ENCODE measurements around the gene SHISAL1. TPM values are rescaled to one million over a fixed set of nuclear protein-coding genes. Genes with fewer than 3 reads are reported as not detected.

SHISAL1 gene
- total RNA-seq, 1 donor from 2014 or later, result 5.0 TPM

DNA sequence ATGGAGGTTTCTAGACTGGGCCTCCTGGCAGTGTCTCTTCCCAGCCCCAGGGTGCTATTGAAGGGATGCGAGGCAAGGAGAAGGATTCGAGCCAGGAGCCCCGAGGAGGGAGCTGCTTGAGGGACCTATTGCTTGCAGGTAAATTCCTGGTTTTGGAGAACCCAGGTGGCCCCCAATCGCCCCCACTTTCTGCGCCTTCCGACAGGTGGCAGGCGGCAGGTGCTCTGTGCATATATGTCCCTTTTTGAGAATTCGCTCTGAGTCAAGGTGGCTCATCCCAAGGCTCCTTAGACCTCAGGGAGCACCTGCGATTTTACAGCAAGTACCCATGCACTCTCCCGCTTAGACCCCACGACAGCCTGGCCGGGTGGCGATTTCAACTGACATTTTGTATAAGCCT is 40.3 kb upstream of the SHISAL1 start:
- DNase-seq (ENCODE audit: extremely low spot score, unreplicated experiment), result no peak
- H3K4me1 Mint-ChIP-seq (ENCODE audit: unreplicated experiment), result peaks cover 38% of the 10 kb centered on the region
- no peaks in the 10 kb centered on the region for H3K36me3 Mint-ChIP-seq (ENCODE audit: unreplicated experiment)
- TF ChIP-seq, protein P1, sequence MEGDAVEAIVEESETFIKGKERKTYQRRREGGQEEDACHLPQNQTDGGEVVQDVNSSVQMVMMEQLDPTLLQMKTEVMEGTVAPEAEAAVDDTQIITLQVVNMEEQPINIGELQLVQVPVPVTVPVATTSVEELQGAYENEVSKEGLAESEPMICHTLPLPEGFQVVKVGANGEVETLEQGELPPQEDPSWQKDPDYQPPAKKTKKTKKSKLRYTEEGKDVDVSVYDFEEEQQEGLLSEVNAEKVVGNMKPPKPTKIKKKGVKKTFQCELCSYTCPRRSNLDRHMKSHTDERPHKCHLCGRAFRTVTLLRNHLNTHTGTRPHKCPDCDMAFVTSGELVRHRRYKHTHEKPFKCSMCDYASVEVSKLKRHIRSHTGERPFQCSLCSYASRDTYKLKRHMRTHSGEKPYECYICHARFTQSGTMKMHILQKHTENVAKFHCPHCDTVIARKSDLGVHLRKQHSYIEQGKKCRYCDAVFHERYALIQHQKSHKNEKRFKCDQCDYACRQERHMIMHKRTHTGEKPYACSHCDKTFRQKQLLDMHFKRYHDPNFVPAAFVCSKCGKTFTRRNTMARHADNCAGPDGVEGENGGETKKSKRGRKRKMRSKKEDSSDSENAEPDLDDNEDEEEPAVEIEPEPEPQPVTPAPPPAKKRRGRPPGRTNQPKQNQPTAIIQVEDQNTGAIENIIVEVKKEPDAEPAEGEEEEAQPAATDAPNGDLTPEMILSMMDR (IDR thresholded peaks at IDR 0.05), result no peak
- H3K27ac Mint-ChIP-seq (ENCODE audit: unreplicated experiment), result no peak overlapping the region
- H3K9me3 Mint-ChIP-seq (ENCODE audit: unreplicated experiment), result no peaks in the 10 kb centered on the region
- no peak overlapping the region for H3K4me3 Mint-ChIP-seq (ENCODE audit: unreplicated experiment)
- peaks cover 6% of the 10 kb centered on the region for H3K27me3 Mint-ChIP-seq (ENCODE audit: unreplicated experiment)

DNA sequence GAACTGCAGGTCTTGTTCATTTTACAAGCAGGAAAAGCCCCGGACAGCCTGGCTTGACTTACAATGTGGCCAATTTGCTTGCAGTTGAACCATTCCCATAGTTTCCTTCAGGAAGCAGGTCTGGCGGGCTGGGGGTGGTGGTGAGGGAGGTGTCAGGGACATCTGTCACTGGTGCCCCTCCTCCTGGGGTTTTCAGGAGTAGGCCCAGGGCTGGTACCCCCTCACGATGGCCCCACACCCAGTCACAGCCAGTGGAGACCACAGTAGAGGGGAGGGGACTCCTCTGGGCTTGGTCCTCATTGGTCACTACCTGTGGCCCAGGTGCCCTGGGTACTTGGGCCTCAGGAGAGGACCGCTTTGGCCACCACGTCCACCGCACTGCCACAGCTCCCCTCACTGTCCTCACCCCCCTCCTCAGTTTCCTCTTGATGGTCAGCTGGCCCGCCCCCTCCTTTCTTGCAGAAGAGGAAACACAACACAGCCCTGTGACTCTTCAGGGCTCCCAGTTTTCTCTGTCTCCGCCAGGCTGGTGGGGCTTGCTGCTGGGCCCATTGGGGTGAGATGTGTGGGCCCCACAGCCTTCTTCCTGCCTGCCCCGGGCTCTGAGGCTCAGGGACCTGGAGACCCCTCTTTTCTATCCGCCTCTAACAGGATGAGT is 39.8 kb upstream of the SHISAL1 start:
- no peak for DNase-seq (ENCODE audit: extremely low spot score, unreplicated experiment)
- Mint-ChIP-seq H3K4me3 (ENCODE audit: unreplicated experiment) (no peak overlapping the region), H3K27ac (ENCODE audit: unreplicated experiment) (peak overlapping the region; percentile 45), H3K9me3 (ENCODE audit: unreplicated experiment) (no peaks in the 10 kb centered on the region), H3K36me3 (ENCODE audit: unreplicated experiment) (no peaks in the 10 kb centered on the region), H3K4me1 (ENCODE audit: unreplicated experiment) (peaks cover 33% of the 10 kb centered on the region), H3K27me3 (ENCODE audit: unreplicated experiment) (peaks cover 6% of the 10 kb centered on the region)
- TF ChIP-seq, protein P1 (IDR thresholded peaks at IDR 0.05), result no peak

DNA sequence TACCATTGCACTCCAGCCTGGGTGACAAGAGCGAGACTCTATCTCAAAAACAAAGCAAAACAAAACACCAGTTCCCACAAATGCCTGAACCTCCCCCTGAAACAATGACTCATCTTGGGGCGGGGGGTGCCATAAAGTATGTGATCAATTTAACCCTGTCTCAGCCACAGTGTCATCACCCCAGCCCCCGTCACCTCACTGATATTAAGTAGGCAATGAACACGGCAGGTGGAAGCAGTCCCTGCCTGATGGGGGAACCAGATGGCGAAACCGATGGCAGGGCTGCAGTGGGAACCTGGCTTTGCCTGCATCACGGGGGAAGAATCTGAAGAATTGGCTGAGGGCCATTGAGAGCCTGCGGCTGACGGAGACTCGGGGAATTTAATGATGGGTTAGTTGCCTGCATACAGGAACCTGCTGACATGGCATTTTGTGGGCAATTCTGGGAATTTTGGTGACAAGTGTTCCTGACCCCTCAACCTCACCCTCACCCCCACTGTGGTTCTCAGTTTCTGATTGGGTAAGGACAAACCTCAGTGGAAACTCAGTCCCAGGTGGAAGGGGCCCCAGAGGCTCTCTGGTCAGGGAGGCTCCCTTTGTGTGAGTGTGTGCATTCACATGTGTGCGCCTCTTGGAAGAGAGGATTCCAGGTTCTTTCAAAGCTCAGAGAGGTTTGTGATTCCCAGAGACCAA is 39.1 kb upstream of the SHISAL1 start:
- peak overlapping the region; percentile 45 for H3K27ac Mint-ChIP-seq (ENCODE audit: unreplicated experiment)
- no peaks in the 10 kb centered on the region for H3K9me3 Mint-ChIP-seq (ENCODE audit: unreplicated experiment)
- TF ChIP-seq, protein P1 (IDR thresholded peaks at IDR 0.05), result no peak
- H3K4me1 Mint-ChIP-seq (ENCODE audit: unreplicated experiment), result peaks cover 33% of the 10 kb centered on the region
- DNase-seq (ENCODE audit: extremely low spot score, unreplicated experiment), result no peak
- H3K36me3 Mint-ChIP-seq (ENCODE audit: unreplicated experiment), result no peaks in the 10 kb centered on the region
- no peak overlapping the region for H3K4me3 Mint-ChIP-seq (ENCODE audit: unreplicated experiment)
- H3K27me3 Mint-ChIP-seq (ENCODE audit: unreplicated experiment), result peaks cover 10% of the 10 kb centered on the region

DNA sequence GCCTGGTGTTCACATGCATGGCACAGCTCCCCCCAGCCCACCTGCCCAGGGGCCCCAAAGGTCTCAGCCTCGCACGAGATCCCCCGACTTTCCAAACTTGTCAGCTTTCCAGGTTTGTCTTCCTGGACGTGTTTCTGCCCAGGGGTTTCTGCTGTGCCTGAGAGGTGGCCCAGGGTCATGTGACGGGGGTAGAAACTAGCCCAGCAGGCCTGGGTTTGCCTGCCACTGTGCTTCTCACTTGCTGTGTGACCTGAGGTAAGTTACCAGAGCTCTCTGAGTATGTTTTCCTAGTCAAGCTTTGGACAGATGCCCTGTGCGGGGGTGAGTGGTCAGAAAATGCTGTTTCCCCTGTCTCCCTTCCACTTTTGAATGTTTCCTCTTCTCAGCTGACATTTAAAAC is 38.3 kb upstream of the SHISAL1 start:
- Mint-ChIP-seq H3K36me3 (ENCODE audit: unreplicated experiment) (no peaks in the 10 kb centered on the region), H3K4me1 (ENCODE audit: unreplicated experiment) (peaks cover 33% of the 10 kb centered on the region), H3K27ac (ENCODE audit: unreplicated experiment) (no peak overlapping the region), H3K4me3 (ENCODE audit: unreplicated experiment) (no peak overlapping the region), H3K9me3 (ENCODE audit: unreplicated experiment) (no peaks in the 10 kb centered on the region), H3K27me3 (ENCODE audit: unreplicated experiment) (peaks cover 12% of the 10 kb centered on the region)
- TF ChIP-seq, protein P1 (IDR thresholded peaks at IDR 0.05), result no peak
- no peak for DNase-seq (ENCODE audit: extremely low spot score, unreplicated experiment)

DNA sequence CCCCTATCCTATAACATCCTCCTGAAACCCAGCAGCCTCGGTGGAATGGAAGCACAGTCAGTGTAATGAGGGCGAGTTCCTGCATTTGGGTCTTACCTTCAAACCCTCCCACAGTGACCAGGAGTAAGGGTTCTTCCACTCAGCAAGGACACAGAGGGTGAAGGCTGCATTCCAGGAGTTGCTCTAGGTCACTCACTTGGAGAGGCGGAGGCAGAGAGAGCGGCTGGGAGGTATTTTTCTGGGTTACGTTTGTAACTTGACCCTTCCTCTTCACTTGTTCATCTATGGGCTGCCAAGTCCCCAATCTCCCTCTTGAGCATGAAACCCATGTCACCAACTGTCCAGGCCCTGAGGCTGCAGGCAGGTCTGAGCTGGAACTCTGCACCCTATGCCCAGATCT is 36.8 kb upstream of the SHISAL1 start:
- H3K27ac Mint-ChIP-seq (ENCODE audit: unreplicated experiment), result no peak overlapping the region
- DNase-seq (ENCODE audit: extremely low spot score, unreplicated experiment), result no peak
- H3K4me1 Mint-ChIP-seq (ENCODE audit: unreplicated experiment), result peaks cover 33% of the 10 kb centered on the region
- no peaks in the 10 kb centered on the region for H3K36me3 Mint-ChIP-seq (ENCODE audit: unreplicated experiment)
- H3K4me3 Mint-ChIP-seq (ENCODE audit: unreplicated experiment), result no peak overlapping the region
- H3K9me3 Mint-ChIP-seq (ENCODE audit: unreplicated experiment), result no peaks in the 10 kb centered on the region
- peaks cover 20% of the 10 kb centered on the region for H3K27me3 Mint-ChIP-seq (ENCODE audit: unreplicated experiment)
- TF ChIP-seq, protein P1 (IDR thresholded peaks at IDR 0.05), result no peak
